RWPE2 (cell line): ENCODE results near the gene STX3.
"Not testable (repeated sequence)": the region's sequence is repeated elsewhere in the genome, so short reads cannot be mapped to it uniquely, and the experiment has no call there.

Experiments used
- ATAC-seq: fragments of 200-7000 bp; cut with Tn5 transposase; 3 replicates; pipeline ENCODE4 v1.9.1; 2021; ENCODE audit warnings: low read depth
- DNase-seq: peaks from one replicate; pipeline ENCODE4 v3.0.0-alpha.2; 2020; ENCODE audit warnings: low spot score
- H3K27ac ChIP-seq: fragments of 450-650 bp; 2 replicates; pipeline ENCODE4 v1.5.1; 2017; ENCODE audit warnings: mild to moderate bottlenecking; ENCODE audit not compliant: poor library complexity, severe bottlenecking
- H3K27me3 ChIP-seq: fragments of 250-450 bp; sonication (Bioruptor Pico); 2 replicates; pipeline ENCODE4 v1.5.1; 2021; ENCODE audit warnings: mild to moderate bottlenecking, moderate library complexity; ENCODE audit not compliant: insufficient read depth, poor library complexity, severe bottlenecking
- H3K36me3 ChIP-seq: fragments of 250-450 bp; sonication (Bioruptor Pico); 2 replicates; pipeline ENCODE4 v1.5.1; 2020; ENCODE audit warnings: low read depth, mild to moderate bottlenecking, moderate library complexity
- H3K4me1 ChIP-seq: fragments of 250-450 bp; sonication (Bioruptor Pico); 2 replicates; pipeline ENCODE4 v1.5.1; 2021; ENCODE audit warnings: mild to moderate bottlenecking, moderate library complexity; ENCODE audit not compliant: insufficient read depth, poor library complexity, severe bottlenecking
- H3K4me3 ChIP-seq: fragments of 250-450 bp; sonication (Bioruptor Pico); 2 replicates; pipeline ENCODE4 v1.5.1; 2021; ENCODE audit warnings: mild to moderate bottlenecking, moderate library complexity; ENCODE audit not compliant: severe bottlenecking
- H3K9me3 ChIP-seq: fragments of 250-450 bp; sonication (Bioruptor Pico); 2 replicates; pipeline ENCODE4 v1.5.1; 2021; ENCODE audit warnings: mild to moderate bottlenecking, moderate library complexity; ENCODE audit not compliant: severe bottlenecking
- TF ChIP-seq, protein P1 (sequence below): fragments of 450-650 bp; IDR thresholded peaks from one replicate; pipeline ENCODE4 v1.5.1; 2017; ENCODE audit warnings: mild to moderate bottlenecking, moderate library complexity; ENCODE audit not compliant: poor library complexity, severe bottlenecking

The STX3 gene

DNA sequence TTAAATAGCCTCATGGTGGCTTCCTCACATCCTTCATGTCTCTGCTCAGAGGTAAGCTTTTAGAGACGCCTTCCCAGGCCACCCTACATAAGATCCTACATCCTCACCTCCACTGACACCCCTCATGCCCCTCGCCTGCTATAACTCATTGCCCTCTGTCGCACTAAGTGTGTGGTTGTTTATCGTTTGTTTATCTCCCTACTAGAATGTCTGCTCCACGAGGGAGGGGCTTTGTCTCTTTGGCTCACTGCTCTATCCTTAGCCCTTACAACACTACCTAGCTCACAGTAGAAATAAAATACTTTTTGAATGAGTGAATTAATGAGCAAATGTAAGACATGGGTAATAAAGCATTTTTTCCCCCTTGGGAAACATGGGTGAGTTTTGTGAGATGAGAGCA lies 91.4 kb downstream of the STX3 start:
- DNase-seq (no peak), ATAC-seq (no peak)
- TF ChIP-seq, protein P1, sequence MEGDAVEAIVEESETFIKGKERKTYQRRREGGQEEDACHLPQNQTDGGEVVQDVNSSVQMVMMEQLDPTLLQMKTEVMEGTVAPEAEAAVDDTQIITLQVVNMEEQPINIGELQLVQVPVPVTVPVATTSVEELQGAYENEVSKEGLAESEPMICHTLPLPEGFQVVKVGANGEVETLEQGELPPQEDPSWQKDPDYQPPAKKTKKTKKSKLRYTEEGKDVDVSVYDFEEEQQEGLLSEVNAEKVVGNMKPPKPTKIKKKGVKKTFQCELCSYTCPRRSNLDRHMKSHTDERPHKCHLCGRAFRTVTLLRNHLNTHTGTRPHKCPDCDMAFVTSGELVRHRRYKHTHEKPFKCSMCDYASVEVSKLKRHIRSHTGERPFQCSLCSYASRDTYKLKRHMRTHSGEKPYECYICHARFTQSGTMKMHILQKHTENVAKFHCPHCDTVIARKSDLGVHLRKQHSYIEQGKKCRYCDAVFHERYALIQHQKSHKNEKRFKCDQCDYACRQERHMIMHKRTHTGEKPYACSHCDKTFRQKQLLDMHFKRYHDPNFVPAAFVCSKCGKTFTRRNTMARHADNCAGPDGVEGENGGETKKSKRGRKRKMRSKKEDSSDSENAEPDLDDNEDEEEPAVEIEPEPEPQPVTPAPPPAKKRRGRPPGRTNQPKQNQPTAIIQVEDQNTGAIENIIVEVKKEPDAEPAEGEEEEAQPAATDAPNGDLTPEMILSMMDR: no peak
- H3K4me3 ChIP-seq: no peak overlapping the region
- H3K4me1 ChIP-seq: no peaks in the 10 kb centered on the region
- H3K27ac ChIP-seq: no peak overlapping the region
- H3K9me3 ChIP-seq: no peaks in the 10 kb centered on the region
- H3K27me3 ChIP-seq: no peaks in the 10 kb centered on the region
- H3K36me3 ChIP-seq: no peaks in the 10 kb centered on the region

GRCh38 chr11:59847626-59848025 lies 92.5 kb downstream of the STX3 start:
- H3K36me3 ChIP-seq: no peaks in the 10 kb centered on the region
- TF ChIP-seq, protein P1: no peak
- no peak overlapping the region for H3K4me3 ChIP-seq
- no peak overlapping the region for H3K27ac ChIP-seq
- H3K4me1 ChIP-seq: no peaks in the 10 kb centered on the region
- H3K27me3 ChIP-seq: no peaks in the 10 kb centered on the region
- no peak for ATAC-seq
- no peaks in the 10 kb centered on the region for H3K9me3 ChIP-seq
- no peak for DNase-seq

- H3K9me3 ChIP-seq, ATAC-seq: not testable (repeated sequence)
Measured at GRCh38 chr11:59848439-59848838, 93.3 kb downstream of the STX3 start.

GRCh38 chr11:59849129-59849528 lies 94.0 kb downstream of the STX3 start:
- Histone ChIP-seq H3K36me3 (no peaks in the 10 kb centered on the region), H3K9me3 (no peaks in the 10 kb centered on the region), H3K27me3 (no peaks in the 10 kb centered on the region), H3K4me3 (no peak overlapping the region), H3K4me1 (no peaks in the 10 kb centered on the region), H3K27ac (no peak overlapping the region)
- TF ChIP-seq, protein P1: no peak
- ATAC-seq (no peak), DNase-seq (no peak)

More at GRCh38 chr11:59848439-59848838, 93.3 kb downstream of the STX3 start:
- not testable (repeated sequence) for H3K4me1 ChIP-seq, DNase-seq, H3K4me3 ChIP-seq, H3K36me3 ChIP-seq, H3K27me3 ChIP-seq, H3K27ac ChIP-seq

DNA sequence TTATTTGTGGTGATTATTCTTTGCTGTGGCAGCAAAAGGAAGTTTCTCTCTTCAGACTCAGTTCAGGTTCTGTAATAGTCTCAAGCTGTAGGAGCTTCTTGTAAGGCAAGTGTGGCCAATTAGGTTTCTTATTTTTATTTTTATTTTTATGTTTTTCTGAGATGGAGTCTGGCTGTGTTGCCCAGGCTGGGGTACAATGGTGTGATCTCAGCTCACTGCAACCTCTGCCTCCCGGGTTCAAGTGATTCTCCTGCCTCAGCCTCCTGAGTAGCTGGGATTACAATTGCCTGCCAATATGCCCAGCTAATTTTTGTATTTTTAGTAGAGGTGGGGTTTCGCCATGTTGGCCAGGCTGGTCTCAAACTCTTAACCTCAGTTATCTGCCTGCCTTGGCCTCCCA lies 94.4 kb downstream of the STX3 start:
- H3K27ac ChIP-seq, H3K36me3 ChIP-seq, H3K27me3 ChIP-seq, DNase-seq, H3K9me3 ChIP-seq, ATAC-seq, H3K4me3 ChIP-seq, H3K4me1 ChIP-seq: not testable (repeated sequence)

GRCh38 chr11:59851416-59851815 lies 96.2 kb downstream of the STX3 start:
- not testable (repeated sequence) for H3K9me3 ChIP-seq, ATAC-seq, H3K27ac ChIP-seq, H3K4me3 ChIP-seq, H3K4me1 ChIP-seq, H3K27me3 ChIP-seq, H3K36me3 ChIP-seq, DNase-seq
